NCI-H2171 treated with DMSO at 0.1 percent for 48 hours (cell line): Measurements from ENCODE around the gene URM1.

Experiments used
- DNase-seq: peaks from one replicate; lab custom pipeline; 2025; lab: John Stamatoyannopoulos, UW

The URM1 gene

DNA sequence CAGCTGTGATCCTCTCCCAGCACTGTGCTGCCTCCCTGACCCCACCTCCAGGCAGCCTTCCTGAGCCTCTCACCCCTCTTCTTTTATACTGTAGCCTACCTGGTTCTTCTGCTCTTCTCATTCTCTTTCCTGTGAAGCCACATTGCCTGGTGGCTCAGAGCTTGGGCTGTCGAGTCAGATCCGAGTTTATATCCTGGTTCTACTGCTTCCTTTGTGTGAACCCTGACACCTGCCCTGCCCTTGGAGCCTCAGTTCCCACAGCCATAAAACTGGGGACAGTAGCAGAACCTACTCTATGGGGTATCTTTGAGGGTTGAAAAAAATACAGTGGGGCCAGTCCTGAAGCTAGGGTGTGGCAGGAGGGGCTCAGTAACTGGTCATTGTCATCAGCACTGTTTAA, 22.0 kb upstream of the URM1 start:
- DNase-seq: no peak

DNA sequence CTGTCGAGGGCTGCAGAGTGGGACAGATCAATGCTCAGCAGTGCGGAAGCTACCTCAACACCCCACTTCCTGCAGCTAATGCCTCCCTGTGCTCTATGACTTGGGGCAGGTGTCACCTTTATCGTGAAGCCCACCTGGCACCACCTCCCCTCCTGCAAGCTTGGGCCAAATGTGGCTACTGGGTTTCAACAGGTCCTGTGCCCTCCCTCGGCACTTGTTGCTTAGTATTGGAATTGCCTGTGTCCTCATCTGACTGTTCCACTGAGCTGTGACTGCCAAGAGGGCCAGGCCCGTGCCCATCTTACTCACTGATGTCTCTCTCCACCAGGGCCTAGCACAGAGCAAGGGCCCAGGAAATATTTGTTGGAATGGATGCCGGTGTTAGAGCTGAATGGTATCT, 21.4 kb upstream of the URM1 start:
- DNase-seq: no peak

DNA sequence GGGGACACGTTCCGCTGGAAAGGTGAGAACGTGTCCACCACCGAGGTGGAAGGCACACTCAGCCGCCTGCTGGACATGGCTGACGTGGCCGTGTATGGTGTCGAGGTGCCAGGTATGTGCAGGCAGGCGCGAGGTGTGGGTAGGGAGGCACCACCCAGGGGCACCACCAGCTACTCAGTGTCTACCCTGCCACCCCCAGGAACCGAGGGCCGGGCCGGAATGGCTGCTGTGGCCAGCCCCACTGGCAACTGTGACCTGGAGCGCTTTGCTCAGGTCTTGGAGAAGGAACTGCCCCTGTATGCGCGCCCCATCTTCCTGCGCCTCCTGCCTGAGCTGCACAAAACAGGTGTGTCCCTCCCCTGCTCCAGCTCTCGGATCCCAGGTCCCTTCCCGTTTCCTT, 15.7 kb upstream of the URM1 start:
- DNase-seq: no peak

DNA sequence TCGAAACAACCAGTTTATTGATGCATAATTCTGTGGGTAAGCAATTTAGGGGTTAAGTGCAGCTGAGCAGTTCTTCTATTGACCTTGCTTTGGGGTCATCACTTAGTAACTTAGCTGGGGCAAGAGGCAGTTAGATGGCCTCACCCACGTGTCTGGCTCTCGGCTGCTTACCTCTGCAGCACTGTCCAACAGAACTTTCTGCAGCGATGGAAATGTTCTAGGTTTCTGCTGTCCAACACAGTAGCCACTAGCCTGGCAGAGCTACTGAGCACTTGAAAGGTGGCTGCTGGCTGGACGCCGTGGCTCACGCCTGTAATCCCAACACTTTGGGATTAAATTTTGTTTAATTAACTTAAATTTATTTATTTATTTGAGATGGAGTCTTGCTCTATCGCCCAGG, 13.1 kb upstream of the URM1 start:
- no peak for DNase-seq

DNA sequence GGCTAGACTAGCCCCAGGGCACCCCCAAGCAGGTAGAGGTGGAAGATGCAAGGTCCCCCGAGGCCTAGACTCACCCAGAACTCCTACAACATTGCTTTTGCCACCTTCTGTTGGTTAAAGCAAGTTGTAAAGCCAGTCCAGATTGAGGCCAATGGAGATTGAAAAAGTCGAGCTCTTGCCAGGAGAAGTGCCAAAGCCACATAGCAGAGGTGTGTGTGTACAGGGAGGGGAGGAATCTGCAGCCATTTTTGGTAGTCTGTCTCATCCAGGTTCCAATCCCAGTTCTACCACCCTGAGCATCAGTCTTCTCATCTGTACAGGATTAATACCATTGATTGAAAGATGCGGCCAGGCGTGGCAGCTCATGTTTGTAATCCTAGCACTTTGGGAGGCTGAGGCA, 12.3 kb upstream of the URM1 start:
- no peak for DNase-seq

DNA sequence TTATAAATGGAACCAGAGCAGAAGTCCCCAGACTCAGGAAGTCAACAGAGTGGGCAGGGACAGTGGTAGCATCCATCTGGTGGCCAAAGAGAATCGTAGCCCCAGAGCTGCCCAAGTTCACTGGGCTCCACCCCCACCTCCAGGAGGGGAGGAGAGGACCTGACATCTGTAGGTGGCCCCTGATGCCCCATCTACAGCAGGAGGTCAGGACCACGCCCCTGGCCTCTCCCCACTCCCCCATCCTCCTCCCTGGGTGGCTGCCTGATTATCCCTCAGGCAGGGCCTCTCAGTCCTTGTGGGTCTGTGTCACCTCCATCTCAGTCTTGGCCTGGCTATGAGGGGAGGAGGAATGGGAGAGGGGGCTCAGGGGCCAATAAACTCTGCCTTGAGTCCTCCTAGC, 10.3 kb upstream of the URM1 start:
- no peak for DNase-seq

DNA sequence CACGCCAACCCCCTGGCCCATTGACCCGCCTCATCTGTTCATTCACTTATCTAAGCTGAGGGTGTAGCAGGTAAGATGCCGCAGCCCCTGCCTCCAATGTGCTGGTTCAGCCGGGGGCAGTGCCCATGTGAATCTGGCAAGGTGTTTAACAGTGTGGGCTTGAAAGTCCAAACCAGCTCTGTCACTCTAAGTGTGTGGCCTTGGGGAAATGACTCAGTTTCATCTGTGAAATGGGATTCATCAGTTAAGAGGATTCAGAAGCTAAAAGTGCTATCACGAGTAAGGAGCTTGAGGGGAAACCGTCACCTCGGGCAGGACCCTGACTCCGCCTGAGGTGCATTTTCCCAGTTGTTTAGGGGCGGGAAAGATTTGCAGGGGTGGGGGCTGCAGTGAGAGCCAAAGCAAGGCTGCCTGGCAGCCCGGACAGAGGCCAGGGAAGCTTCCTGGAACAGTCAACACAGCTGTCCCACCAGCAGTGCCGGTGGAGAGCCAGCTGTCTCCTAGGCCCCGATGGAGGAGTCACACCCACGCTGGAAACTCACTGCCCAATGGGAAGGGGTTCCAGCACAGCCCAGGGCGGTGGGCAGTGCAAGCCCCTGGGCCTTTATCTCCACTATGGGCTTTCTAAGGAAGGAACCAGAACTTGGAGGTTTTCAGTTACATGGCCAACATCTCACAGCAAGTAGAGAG, 9.7 kb upstream of the URM1 start:
- no peak for DNase-seq

DNA sequence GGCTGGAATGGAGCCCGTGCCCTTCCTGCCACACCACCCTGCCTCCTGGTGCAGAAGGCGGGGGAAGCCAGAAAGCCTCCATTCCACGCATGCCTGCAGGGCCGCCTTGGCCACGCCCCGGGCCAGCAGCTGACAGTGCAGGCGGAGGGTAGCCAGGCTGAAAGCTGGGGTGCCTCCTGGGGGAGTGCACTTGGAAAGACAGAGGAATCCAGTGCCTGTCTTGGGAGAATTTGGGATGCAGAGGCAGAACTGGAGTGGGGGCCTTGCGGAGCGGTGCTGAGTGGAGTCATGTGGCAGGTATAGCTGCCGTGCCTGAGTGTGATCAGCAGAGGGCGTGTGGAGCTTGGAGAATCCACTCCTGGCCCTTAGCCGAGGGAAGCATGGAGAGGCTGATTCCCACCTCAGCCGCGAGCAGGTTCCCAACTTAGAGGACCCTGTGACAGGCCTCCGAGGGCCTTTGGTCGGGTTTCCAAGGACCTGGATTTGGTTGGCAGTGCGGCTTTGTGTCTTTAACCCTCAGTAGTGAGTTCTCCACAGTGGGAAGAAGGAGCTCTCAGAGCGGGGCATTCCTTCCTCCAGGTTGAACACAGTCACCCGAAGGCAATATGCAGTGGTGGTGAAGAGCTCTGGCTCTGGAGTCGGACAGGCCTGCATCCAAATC, 9.1 kb upstream of the URM1 start:
- peak; percentile 94 for DNase-seq

DNA sequence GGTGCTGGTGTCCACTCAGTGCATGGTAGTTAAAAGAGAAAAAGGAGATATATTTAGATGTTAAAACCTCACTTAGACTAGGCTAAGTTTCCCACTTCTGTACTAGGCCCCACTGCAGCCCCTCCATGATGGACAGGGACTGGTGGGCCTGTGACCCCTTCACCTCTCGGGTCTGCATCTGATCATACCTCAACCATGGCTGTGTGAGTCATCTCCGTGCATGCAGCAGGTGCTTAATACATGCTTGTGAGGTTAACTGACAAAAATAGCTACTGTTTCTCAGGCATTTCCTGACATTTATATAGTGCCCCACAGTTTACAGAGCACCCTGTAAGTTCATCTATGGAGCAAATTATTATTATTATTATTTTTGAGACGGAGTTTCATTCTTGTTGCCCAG, 8.4 kb upstream of the URM1 start:
- DNase-seq: no peak

DNA sequence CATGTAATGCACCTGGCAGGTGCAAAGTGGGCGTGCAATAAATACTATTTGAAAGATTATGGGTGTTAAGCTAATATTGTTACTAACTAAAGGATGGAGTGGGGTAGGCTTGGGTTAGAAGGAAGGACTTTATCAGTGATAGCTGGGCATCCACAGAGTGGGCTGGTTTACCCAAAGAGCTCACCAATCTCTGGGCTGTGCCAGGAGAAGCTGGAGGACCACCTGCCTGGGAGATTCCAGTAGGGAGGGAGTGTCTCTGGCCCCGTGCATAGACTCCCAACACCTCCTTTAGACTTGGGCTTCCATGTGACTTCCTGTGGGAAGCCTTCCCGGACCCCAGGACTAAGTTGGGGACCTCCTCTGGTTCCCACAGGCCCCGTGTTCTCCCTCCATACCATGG, 5.6 kb upstream of the URM1 start:
- DNase-seq: no peak

DNA sequence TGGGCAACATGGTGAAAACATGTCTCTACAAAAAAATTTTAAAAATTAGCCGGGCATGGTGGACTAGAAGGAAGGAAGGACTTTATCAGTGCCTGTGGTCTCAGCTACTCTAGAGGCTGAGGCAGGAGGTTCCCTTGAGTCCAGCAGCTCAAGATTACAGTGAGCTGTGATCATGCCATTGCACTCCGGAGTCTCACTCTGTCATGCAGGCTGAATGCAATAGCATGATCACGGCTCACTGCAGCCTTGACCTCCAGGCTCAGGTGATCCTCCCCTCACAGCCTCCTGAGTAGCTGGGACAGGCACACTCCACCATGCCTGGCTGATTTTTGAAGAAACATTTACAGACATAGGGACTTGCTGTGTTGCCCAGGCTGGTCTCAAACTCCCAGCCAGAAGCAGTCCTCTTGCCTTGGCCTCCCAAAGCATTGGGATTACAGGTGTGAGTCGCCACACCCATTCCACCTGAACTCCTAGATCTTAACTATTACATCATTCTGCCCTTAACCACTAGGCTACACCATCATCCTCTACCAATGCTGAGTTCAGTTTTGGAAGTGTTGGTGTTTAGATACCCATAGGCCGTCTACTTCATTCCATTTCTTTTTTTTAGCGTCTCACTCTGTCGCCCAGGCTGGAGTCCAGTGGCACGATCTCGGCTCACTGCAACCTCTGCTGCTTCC, 2.0 kb upstream of the URM1 start:
- no peak for DNase-seq

DNA sequence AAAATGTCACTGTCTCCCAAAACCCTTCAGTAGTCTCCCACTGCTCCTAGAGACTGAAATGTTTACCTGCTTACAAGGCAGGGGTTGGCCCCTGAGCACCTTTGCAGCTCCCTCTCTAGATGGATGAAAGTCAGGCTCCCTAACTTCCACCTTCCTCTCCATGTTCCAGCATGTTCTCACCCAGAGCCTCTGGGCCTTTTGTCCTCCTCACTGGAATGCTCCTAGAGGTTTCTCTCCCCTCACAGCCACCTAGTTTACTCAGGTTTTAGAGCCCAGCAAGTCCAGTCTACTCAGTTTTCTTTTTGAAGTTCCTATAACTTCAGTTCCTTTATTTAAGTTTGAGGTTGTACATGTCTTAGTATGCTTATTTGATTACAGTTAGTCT, 815 bp upstream of the URM1 start:
- no peak for DNase-seq

DNA sequence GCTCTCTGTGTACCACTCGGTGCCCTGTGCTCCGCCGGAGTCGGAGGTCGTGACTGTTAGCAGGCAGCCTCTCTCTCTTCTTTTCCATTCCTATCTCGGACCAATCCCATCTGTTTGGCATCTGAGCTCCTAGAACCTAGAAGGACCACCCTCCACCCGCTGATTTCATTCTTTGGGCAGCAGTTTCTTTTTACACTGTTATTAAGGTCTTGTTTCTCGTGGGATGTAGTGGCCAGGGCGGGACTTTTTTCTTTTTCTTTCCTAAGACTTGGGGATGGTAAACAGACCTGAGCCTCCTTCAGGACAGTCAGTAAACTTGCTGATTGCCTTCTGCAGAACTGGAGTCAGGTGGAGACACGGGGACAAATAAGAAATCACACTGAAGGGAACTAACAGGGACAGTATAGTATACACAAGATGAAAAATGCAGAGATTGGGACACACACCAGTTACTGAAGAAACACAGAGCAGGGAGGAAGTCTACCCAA, 500 bp downstream of the URM1 start:
- DNase-seq: no peak

DNA sequence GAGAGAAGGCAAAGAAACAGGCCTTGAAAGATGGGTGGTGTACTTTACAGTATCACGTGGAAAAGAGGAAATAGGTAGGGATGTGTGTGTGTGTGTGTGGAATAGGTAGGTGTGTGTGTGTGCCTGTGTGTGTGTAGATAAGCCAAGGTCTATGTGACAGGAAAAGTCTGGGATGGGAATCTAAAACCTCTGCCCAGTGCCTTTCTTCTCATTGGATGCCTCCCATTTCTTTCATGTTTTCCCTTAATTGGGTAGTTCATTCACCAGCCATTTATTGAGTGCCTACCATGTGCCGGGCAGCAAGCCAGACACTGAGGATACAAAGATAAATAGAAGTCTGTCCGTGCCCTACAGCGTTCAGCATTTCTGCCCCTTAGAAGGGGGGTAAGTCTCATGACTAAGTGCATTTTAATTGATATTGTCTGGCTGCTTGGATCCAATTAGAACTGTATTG, 1.0 kb downstream of the URM1 start:
- DNase-seq: no peak

DNA sequence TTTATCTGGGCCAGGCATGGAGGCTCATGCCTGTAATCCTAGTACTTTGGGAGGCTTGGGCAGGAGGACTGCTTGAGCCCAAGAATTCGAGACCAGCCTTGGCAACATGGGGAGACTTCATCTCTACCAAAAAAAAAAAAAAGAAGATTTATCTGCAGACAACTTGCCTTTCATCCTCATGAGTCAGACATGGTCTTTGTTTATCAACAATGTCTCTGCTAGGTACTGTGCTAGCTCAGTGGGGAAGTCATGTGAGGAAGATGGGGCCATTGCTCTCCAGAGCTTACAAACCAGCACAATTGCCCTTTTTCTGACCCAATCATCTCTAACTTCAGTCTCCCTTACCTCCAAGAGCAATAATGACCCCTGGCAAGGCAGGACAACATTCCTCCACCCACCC, 1.6 kb downstream of the URM1 start:
- DNase-seq: no peak

DNA sequence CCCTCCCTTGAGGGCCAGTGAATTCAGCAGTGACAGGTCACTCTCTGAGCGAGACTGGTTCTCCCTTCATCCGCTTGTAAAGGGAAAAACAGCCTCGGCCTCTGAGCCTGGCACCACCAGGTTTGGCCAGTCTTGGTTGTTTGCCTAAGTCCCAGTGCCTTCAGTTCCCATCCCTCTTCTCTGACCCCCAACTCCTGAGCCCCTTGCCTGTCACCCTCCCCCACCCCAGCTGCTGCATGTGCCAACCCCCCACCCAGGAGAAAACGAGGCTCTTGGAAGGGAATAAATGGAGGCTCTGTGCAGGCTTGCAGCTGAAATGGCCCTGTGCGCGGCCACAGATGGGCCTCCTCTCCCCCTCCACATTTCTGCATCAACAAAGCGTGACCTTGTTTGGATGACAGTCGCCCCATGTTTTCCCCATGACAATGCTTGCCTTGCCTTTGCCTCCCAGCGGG, 3.1 kb downstream of the URM1 start:
- no peak for DNase-seq

DNA sequence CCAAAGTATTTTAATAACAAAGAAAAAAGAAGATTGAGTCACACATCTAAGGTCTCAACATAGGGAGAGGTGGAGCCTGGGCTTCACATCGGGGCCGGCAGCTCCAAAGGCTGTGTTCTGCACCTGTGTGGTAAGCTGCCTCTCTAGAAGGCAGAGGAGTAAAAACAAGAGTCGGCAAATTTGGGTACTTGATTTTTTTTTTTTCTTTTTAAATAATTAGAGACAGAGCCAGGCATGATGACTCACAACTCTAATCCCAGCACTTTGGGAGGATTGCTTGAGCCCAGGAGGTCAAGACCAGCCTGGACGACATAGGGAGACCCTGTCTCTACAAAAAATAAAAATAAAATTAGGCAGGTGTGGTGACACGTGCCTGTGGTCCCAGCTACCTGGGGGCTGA, 4.7 kb downstream of the URM1 start:
- DNase-seq: no peak

DNA sequence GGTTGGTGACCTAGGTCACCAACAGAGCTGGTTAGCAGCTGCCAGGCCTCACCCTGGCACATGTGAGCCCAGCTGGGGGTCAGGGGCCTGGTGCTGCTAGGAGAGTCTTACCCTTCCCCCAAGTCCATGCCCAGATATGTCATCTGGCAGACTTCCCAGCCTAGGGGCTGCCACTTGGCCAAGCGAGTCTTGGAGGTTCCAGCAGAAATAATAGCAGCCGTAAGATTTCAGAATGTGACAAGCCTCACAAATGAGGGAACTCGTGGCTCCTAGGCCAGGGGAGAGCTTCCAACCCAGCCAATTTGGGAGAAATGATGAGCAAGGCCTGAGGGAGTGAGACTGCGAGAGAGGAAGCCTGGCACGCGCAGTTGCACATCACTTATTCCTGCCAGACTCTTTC, 11.1 kb downstream of the URM1 start:
- DNase-seq: peak; percentile 13

DNA sequence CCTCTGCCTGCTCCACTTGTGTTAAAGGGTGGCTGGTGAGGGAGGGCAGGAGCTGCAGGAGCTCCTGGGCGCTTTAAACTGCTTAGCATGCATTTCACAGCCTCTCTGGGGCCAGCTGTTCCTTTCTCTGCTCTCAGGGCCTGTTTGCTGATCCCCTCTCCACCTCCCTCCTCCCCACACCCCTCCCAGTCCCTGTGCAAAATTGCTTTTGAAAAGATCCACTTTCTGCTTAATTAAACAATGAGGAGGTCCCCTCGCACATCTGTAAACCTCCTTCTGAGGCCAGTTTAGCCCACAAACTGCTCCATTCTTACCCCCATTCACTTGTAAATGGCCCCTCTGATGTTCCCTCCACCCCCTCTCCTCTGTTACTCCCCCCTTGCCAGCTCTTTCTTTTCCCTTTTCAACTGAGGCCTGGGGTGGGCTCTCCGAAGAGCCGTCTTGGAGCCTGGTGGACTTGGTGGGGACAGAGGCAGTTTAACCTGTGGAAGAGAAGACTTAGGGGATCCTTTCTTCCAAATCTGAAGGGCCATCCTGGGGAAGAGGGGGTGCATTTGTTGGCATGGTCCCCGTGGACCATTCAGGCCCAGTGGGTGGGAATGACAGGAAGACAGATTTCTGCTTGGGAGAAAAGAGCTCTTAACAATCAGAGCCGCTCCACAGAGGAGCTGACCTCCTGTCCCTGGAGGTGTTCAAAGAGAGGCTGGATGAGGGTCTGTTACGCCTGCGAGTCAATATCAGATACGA, 12.0 kb downstream of the URM1 start:
- peak; percentile 65 for DNase-seq

DNA sequence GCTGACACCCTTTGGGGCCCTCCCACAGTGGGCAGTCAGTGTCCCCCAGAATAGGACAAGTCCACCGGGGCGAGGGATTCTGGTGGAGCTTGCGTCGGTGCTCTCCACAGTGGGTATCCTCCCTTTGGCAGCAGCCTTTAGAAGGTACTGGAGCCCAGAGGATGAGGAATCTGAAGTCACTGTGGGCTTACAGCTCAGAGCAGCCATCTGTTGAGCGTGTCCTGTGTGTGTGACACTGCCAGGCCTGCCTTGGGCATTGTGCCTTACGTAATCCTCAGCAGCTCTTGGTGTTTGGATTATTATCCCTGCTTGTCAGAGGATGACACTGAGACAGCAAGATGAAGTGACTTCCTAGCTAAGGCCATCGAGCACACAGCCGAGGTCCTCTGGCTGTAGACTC, 12.6 kb downstream of the URM1 start:
- DNase-seq: no peak

DNA sequence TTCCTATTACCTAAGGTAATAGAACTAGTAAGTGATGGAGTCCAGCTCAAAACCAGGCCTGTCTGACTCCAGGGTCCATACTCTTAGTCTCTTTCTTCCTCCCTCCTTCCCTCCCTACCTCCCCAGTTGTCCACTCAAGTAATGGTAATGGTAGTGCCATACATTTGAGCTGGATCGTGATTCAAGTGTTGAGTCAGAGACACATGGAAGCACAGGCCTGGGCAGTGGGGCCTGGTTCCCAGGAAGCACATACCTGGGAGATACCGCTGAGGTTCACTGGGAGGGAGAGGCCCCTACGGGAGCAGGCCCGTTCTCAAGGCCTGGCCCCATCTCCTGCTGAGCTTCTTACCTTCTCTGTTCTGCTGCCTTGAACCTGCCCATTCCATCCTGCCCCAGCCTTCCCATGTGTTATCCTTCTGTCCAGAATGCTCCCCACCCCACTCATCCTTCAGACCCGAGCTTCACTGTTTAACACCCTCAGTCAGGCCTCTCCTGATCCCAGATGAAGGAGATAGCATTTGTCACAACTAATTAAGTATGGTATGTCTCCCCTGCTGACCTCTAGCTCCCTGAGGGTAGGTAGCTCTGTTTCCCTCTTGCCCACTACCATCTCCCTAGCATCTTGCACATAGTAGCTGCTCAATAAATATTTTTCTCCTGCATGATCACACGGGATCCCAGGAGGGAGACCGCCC, 13.8 kb downstream of the URM1 start:
- DNase-seq: no peak
